H1 (cell line): ENCODE measurements around the gene RASGEF1B. TPM values are rescaled to one million over a fixed set of nuclear protein-coding genes. Genes with fewer than 3 reads are reported as not detected.

Source experiments
- CTCF ChIA-PET: fragments of 300-600 bp; sonication (Branson Sonifier 250); formaldehyde crosslinking; loops from one replicate; lab custom pipeline; 2021; ENCODE audit not compliant: partially characterized antibody; lab: Charles Lee
- POLR2A ChIA-PET: fragments of 300-600 bp; sonication (Branson Sonifier 250); formaldehyde crosslinking; loops from one replicate; lab custom pipeline; 2021; ENCODE audit warnings: inconsistent platforms; ENCODE audit not compliant: partially characterized antibody; lab: Charles Lee
- DNase-seq, 2 experiments: peaks; one replicate each; pipeline versions ENCODE4 v3.0.0 to v3.0.0-alpha.2; 2010 to 2022; ENCODE audit warnings: low spot score in 2 of 2, low read depth in 1 of 2, mixed read lengths in 1 of 2
- FAIRE-seq: peaks from 2 replicates; lab custom pipeline; 2011; peaks lifted over from hg19 to GRCh38; lab: Jason Lieb, UNC
- H2AFZ ChIP-seq: 2 replicates; pipeline ENCODE4 v1.8.1; 2012; ENCODE audit warnings: low read length, inconsistent platforms
- H2AK5ac ChIP-seq: 2 replicates; pipeline ENCODE4 v1.6.1; 2013; ENCODE audit warnings: low read depth, low read length
- H2BK120ac ChIP-seq: replicated peaks from 2 replicates; pipeline ENCODE3; 2013; ENCODE audit warnings: low read depth, low read length, inconsistent platforms
- H2BK12ac ChIP-seq: 2 replicates; pipeline ENCODE4 v1.6.1; 2013; ENCODE audit warnings: low read depth, low read length
- H2BK15ac ChIP-seq: 2 replicates; pipeline ENCODE4 v1.6.1; 2013; ENCODE audit warnings: low read length
- H2BK20ac ChIP-seq: 2 replicates; pipeline ENCODE4 v1.6.1; 2013; ENCODE audit warnings: low read length
- H2BK5ac ChIP-seq: 2 replicates; pipeline ENCODE4 v1.6.1; 2013; ENCODE audit warnings: low read depth, low read length
- H3K14ac ChIP-seq: 2 replicates; pipeline ENCODE4 v1.6.1; 2013; ENCODE audit warnings: inconsistent platforms; ENCODE audit not compliant: insufficient read length
- H3K18ac ChIP-seq: 2 replicates; pipeline ENCODE4 v1.6.1; 2013; ENCODE audit warnings: low read length; ENCODE audit errors: extremely low read depth
- H3K23ac ChIP-seq: 2 replicates; pipeline ENCODE4 v1.6.1; 2013; ENCODE audit warnings: inconsistent platforms; ENCODE audit not compliant: insufficient read length
- H3K23me2 ChIP-seq: 2 replicates; pipeline ENCODE4 v1.6.1; 2013; ENCODE audit warnings: low read depth, low read length
- H3K27ac ChIP-seq: 2 replicates; pipeline ENCODE4 v1.6.1; 2011; ENCODE audit warnings: low read depth, low read length, inconsistent platforms
- H3K27me3 ChIP-seq, 4 experiments: replicated peaks in 1 of 4; 1 replicate in 1 of 4; 2 replicates in 3 of 4; pipeline versions ENCODE4 v1.6.1 to v1.8.1; 2011 to 2013; ENCODE audit warnings: low read length in 3 of 4, mild to moderate bottlenecking in 3 of 4, inconsistent platforms in 2 of 4, mixed read lengths in 2 of 4, moderate library complexity in 1 of 4; ENCODE audit not compliant: control insufficient read depth in 3 of 4, insufficient read depth in 3 of 4; ENCODE audit errors: extremely low read depth in 1 of 4
- H3K36me3 ChIP-seq, 4 experiments: 2 replicates each; pipeline versions ENCODE4 v1.6.1 to v1.8.1; 2011 to 2013; ENCODE audit warnings: mild to moderate bottlenecking in 4 of 4, low read length in 3 of 4, moderate library complexity in 2 of 4, control low read depth in 1 of 4, inconsistent platforms in 1 of 4; ENCODE audit not compliant: insufficient read depth in 4 of 4, control insufficient read depth in 2 of 4
- H3K4ac ChIP-seq: replicated peaks from 2 replicates; pipeline ENCODE3; 2013; ENCODE audit warnings: low read length, low read depth, mixed read lengths, inconsistent platforms; ENCODE audit not compliant: insufficient read length
- H3K4me1 ChIP-seq, 4 experiments: replicated peaks in 1 of 4; 1 replicate in 1 of 4; 2 replicates in 3 of 4; pipeline versions ENCODE4 v1.6.1 to v1.8.1; 2011 to 2013; ENCODE audit warnings: low read length in 3 of 4, inconsistent platforms in 2 of 4, mixed read lengths in 1 of 4; ENCODE audit not compliant: insufficient read depth in 4 of 4, control insufficient read depth in 3 of 4
- H3K4me2 ChIP-seq, 2 experiments: 2 replicates each; pipeline versions ENCODE4 v1.6.1 to v1.8.1; 2011 to 2013; ENCODE audit warnings: low read depth in 2 of 2, low read length in 2 of 2, control low read depth in 1 of 2, inconsistent platforms in 1 of 2, mild to moderate bottlenecking in 1 of 2; ENCODE audit not compliant: insufficient read depth in 1 of 2
- H3K4me3 ChIP-seq, 4 experiments: fragments of 200-600, 300-600 bp in 1 of 4; sonication (generic), shearing (Covaris generic), sonication (Bioruptor Twin) in 1 of 4; 2 replicates each; pipeline versions ENCODE4 v1.5.1 to v1.8.1; 2011 to 2016; ENCODE audit warnings: low read length in 4 of 4, low read depth in 3 of 4, control low read depth in 2 of 4, inconsistent platforms in 2 of 4, mild to moderate bottlenecking in 2 of 4, mixed read lengths in 1 of 4, moderate library complexity in 1 of 4; ENCODE audit not compliant: insufficient read depth in 2 of 4; ENCODE audit errors: extremely low read depth in 1 of 4
- H3K56ac ChIP-seq: replicated peaks from 2 replicates; pipeline ENCODE3; 2013; ENCODE audit warnings: low read depth, mild to moderate bottlenecking, mixed read lengths, low read length, inconsistent platforms; ENCODE audit not compliant: insufficient read length
- H3K79me1 ChIP-seq: 2 replicates; pipeline ENCODE4 v1.6.1; 2013; ENCODE audit warnings: low read depth, low read length, control low read depth
- H3K79me2 ChIP-seq, 2 experiments: 2 replicates each; pipeline versions ENCODE4 v1.6.1 to v1.8.1; 2012 to 2013; ENCODE audit warnings: low read length in 2 of 2, mild to moderate bottlenecking in 2 of 2, inconsistent platforms in 1 of 2; ENCODE audit not compliant: insufficient read depth in 2 of 2, control insufficient read depth in 1 of 2
- H3K9ac ChIP-seq, 4 experiments: replicated peaks in 1 of 4; 1 replicate in 1 of 4; 2 replicates in 3 of 4; pipeline versions ENCODE4 v1.6.1 to v1.8.1; 2011 to 2013; ENCODE audit warnings: low read depth in 3 of 4, low read length in 3 of 4, control low read depth in 2 of 4, mild to moderate bottlenecking in 2 of 4, moderate library complexity in 2 of 4, inconsistent platforms in 1 of 4; ENCODE audit errors: extremely low read depth in 1 of 4
- H3K9me3 ChIP-seq, 2 experiments: 2 replicates each; pipeline versions ENCODE4 v1.6.1 to v1.8.1; 2012 to 2013; ENCODE audit warnings: mild to moderate bottlenecking in 2 of 2, moderate library complexity in 2 of 2, control low read depth in 1 of 2, inconsistent platforms in 1 of 2, low read depth in 1 of 2, low read length in 1 of 2, mixed read lengths in 1 of 2; ENCODE audit not compliant: insufficient read depth in 2 of 2
- H4K20me1 ChIP-seq, 2 experiments: replicated peaks in 1 of 2; 2 replicates each; pipeline versions ENCODE3 to v1.8.1; 2011 to 2013; ENCODE audit warnings: inconsistent platforms in 2 of 2, low read length in 2 of 2, mild to moderate bottlenecking in 1 of 2; ENCODE audit not compliant: insufficient read depth in 2 of 2, control insufficient read depth in 1 of 2
- H4K5ac ChIP-seq: 2 replicates; pipeline ENCODE4 v1.6.1; 2013; ENCODE audit warnings: low read length, low read depth, mixed read lengths, inconsistent platforms; ENCODE audit not compliant: insufficient read length
- H4K8ac ChIP-seq: 2 replicates; pipeline ENCODE4 v1.8.0; 2013; ENCODE audit warnings: mild to moderate bottlenecking, moderate library complexity, low read length, inconsistent platforms; ENCODE audit not compliant: insufficient read depth; ENCODE audit errors: extremely low read depth
- H4K91ac ChIP-seq: replicated peaks from 2 replicates; pipeline ENCODE3; 2013; ENCODE audit warnings: low read length, mixed read lengths, inconsistent platforms; ENCODE audit not compliant: insufficient read length
- BRCA1 ChIP-seq: IDR thresholded peaks from 2 replicates; pipeline ENCODE4 v1.6.1; 2012; ENCODE audit warnings: low read depth, low read length, improper control_type of control experiment
- RAD21 ChIP-seq, 2 experiments: IDR thresholded peaks in 1 of 2; conservative IDR thresholded peaks in 1 of 2; 2 replicates each; pipeline ENCODE4 v1.6.1; 2011; ENCODE audit warnings: low read depth in 2 of 2, low read length in 2 of 2, improper control_type of control experiment in 1 of 2, inconsistent platforms in 1 of 2, mild to moderate bottlenecking in 1 of 2, moderate library complexity in 1 of 2
- RXRA ChIP-seq: IDR thresholded peaks from 2 replicates; pipeline ENCODE4 v1.6.1; 2011; ENCODE audit warnings: low read depth, mild to moderate bottlenecking, low read length, moderate library complexity; ENCODE audit not compliant: insufficient read depth
- SIN3A ChIP-seq, 2 experiments: IDR thresholded peaks in 1 of 2; conservative IDR thresholded peaks in 1 of 2; 2 replicates each; pipeline ENCODE4 v1.6.1; 2011 to 2012; ENCODE audit warnings: low read length in 2 of 2, improper control_type of control experiment in 1 of 2, low read depth in 1 of 2, mild to moderate bottlenecking in 1 of 2
- SIRT6 ChIP-seq: IDR thresholded peaks from one replicate; pipeline ENCODE4 v1.7.1; 2012; ENCODE audit warnings: low read length, inconsistent platforms
- TCF12 ChIP-seq: IDR thresholded peaks from 2 replicates; pipeline ENCODE4 v1.6.1; 2011; ENCODE audit warnings: low read depth, mild to moderate bottlenecking, low read length
- TEAD4 ChIP-seq: IDR thresholded peaks from 2 replicates; pipeline ENCODE4 v1.6.1; 2012; ENCODE audit warnings: low read depth, low read length, inconsistent platforms, mixed read lengths
- YY1 ChIP-seq: IDR thresholded peaks from 2 replicates; pipeline ENCODE4 v1.6.1; 2011; ENCODE audit warnings: low read depth, mild to moderate bottlenecking, low read length
- WGBS, 2 experiments: shearing (Covaris generic) in 1 of 2; methylation state at CpG; one replicate each; pipeline versions ENCODE4 v1.1.6 to v1.1.7; 2013 to 2015; ENCODE audit warnings: low lambda C conversion rate in 2 of 2, mixed read lengths in 2 of 2, inconsistent platforms in 1 of 2, low coverage in 1 of 2, missing lambda C conversion rate in 1 of 2; ENCODE audit not compliant: insufficient replicate concordance in 2 of 2, insufficient coverage in 1 of 2, insufficient read length in 1 of 2; ENCODE audit errors: extremely low coverage in 1 of 2, missing lambda C conversion rate in 1 of 2; 5-methylcytosine and 5-hydroxymethylcytosine counted together
- polyA plus RNA-seq, 7 experiments: library from polyadenylated mRNA; depleted of rRNA in 3 of 7; stranded (reverse) in 5 of 7; unstranded in 2 of 7; fragments of >200 nt in 5 of 7; fragments of 200-250 nt in 2 of 7; gene quantifications; 1 replicate in 5 of 7; 2 replicates in 1 of 7; 4 replicates in 1 of 7; pipeline versions ENCODE4 v1.2.1 to v1.2.3, GENCODE V29; 2011 to 2013; ENCODE audit warnings: missing spikeins in 2 of 7, mixed read lengths in 2 of 7
- total RNA-seq: library from RNA; stranded (reverse); fragmentation: NEBNext Ultra II Directional; extraction: Animal tissue kit (Norgen Biotek cat#: 25700); gene quantifications from 2 replicates; pipeline ENCODE4 v1.2.1, GENCODE V29; 2021
- TF ChIP-seq, protein P1 (sequence below): IDR thresholded peaks from 2 replicates; pipeline ENCODE4 v1.6.1; 2011; ENCODE audit warnings: low read length, improper control_type of control experiment
- TF ChIP-seq, protein P2 (sequence below): IDR thresholded peaks from 2 replicates; pipeline ENCODE4 v1.6.1; 2012; ENCODE audit warnings: low read length, inconsistent platforms

RASGEF1B gene
- total and polyA plus RNA-seq, 2 of the 8 experiments (the other 6 are each of a cell fraction or from before 2014, with no cell fraction given): 1.6 to 4.7 TPM

DNA sequence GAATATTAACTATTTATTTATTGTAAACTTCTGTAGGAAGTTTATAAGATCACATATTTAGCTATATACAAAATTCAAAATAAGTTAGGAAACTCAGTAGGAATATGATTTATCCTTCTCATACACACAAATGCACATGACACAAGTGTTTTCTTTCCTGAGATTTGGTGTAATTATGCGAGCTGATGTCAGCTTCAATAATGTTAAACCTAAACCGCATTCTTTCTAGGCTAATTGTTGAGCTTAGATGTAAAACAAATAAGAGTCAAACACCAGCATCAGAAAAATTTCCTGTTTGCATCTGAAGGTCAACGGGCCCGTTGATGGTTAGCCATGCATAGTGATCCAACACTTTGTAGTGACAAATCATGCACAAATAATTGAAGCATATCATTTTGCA, 30.8 kb downstream of the RASGEF1B start:
- TF ChIP-seq RXRA: no peak
- TF ChIP-seq, protein P1, sequence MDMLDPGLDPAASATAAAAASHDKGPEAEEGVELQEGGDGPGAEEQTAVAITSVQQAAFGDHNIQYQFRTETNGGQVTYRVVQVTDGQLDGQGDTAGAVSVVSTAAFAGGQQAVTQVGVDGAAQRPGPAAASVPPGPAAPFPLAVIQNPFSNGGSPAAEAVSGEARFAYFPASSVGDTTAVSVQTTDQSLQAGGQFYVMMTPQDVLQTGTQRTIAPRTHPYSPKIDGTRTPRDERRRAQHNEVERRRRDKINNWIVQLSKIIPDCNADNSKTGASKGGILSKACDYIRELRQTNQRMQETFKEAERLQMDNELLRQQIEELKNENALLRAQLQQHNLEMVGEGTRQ: no peak
- TF ChIP-seq YY1: no peak
- TF ChIP-seq, protein P2, sequence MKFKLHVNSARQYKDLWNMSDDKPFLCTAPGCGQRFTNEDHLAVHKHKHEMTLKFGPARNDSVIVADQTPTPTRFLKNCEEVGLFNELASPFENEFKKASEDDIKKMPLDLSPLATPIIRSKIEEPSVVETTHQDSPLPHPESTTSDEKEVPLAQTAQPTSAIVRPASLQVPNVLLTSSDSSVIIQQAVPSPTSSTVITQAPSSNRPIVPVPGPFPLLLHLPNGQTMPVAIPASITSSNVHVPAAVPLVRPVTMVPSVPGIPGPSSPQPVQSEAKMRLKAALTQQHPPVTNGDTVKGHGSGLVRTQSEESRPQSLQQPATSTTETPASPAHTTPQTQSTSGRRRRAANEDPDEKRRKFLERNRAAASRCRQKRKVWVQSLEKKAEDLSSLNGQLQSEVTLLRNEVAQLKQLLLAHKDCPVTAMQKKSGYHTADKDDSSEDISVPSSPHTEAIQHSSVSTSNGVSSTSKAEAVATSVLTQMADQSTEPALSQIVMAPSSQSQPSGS: no peak
- no peak for TF ChIP-seq TEAD4
- TF ChIP-seq BRCA1: no peak
- TF ChIP-seq SIRT6: no peak
- no peak for TF ChIP-seq TCF12
- no peak for TF ChIP-seq SIN3A (conservative IDR thresholded peaks at IDR 0.05 in 1 of 2, IDR thresholded peaks at IDR 0.05 in 1 of 2; ENCODE audit: low read depth in 1 of 2, low read length in 2 of 2)
- no peak for TF ChIP-seq RAD21 (IDR thresholded peaks at IDR 0.05 in 1 of 2, conservative IDR thresholded peaks at IDR 0.05 in 1 of 2; ENCODE audit: low read depth in 2 of 2, low read length in 2 of 2)
- Histone ChIP-seq H4K8ac (no peak overlapping the region), H3K27ac (no peak overlapping the region), H4K5ac (no peak overlapping the region), H3K4me2 (no peak overlapping the region), H2BK15ac (no peak overlapping the region), H2BK120ac (no peak overlapping the region), H3K27me3 (peaks cover 0 to 1% (median 0%) of the 10 kb centered on the region in 4 experiments; a peak in 1 of 7 replicates), H3K79me2 (no peaks in the 10 kb centered on the region), H3K9me3 (no peaks in the 10 kb centered on the region), H4K91ac (no peak overlapping the region), H3K56ac (no peak overlapping the region), H4K20me1 (no peaks in the 10 kb centered on the region), H3K36me3 (peaks cover 0 to 11% (median 0%) of the 10 kb centered on the region in 4 experiments; a peak in 2 of 8 replicates), H2BK12ac (no peak overlapping the region), H3K18ac (no peak overlapping the region), H2BK5ac (no peak overlapping the region), H3K4ac (no peak overlapping the region), H2AFZ (no peak overlapping the region), H3K23me2 (no peaks in the 10 kb centered on the region), H3K14ac (no peak overlapping the region), H3K4me3 (no peak overlapping the region), H3K4me1 (no peaks in the 10 kb centered on the region), H3K79me1 (no peaks in the 10 kb centered on the region), H2BK20ac (no peak overlapping the region), H3K9ac (no peak overlapping the region), H3K23ac (no peak overlapping the region), H2AK5ac (no peak overlapping the region)
- CTCF ChIA-PET: interaction anchor here (0.9 kb wide), 1 partner anchor 761 kb away, joined by 3 read pairs; no protein-coding TSS in a partner anchor
- POLR2A ChIA-PET: interaction anchor here (1.4 kb wide), 1 partner anchor 13 kb away, joined by 3 read pairs; no protein-coding TSS in a partner anchor
- WGBS, 2 experiments: 88% methylated on average over 4 of the region's 4 CpGs; no CpG with 5 or more reads in 1 of the 2 experiments
- no peak for FAIRE-seq
- no peak for DNase-seq
